HT-29 (cell line): ENCODE measurements around the gene SEC16A. TPM values are rescaled to one million over a fixed set of nuclear protein-coding genes. Genes with fewer than 3 reads are reported as not detected.
A peak's percentile ranks its signal among the peaks of the same experiment; 100 is the strongest.

Experiments
- DNase-seq: peaks from one replicate; pipeline ENCODE4 v3.0.0-alpha.2; 2015; ENCODE audit warnings: low spot score
- small RNA-seq: library from RNA; depleted of rRNA; stranded (forward); fragments of <200 nt; gene quantifications from one replicate; pipeline ENCODE3, GENCODE V24; 2014
- total RNA-seq: library from RNA; depleted of rRNA; stranded (reverse); fragments of >200 nt; shearing (Covaris generic); gene quantifications from 2 replicates; pipeline ENCODE4 v1.2.3, GENCODE V29; 2014; rRNA removed

The SEC16A gene
- total RNA-seq, 1 experiment from 2014 or later = 43.5 TPM

DNA sequence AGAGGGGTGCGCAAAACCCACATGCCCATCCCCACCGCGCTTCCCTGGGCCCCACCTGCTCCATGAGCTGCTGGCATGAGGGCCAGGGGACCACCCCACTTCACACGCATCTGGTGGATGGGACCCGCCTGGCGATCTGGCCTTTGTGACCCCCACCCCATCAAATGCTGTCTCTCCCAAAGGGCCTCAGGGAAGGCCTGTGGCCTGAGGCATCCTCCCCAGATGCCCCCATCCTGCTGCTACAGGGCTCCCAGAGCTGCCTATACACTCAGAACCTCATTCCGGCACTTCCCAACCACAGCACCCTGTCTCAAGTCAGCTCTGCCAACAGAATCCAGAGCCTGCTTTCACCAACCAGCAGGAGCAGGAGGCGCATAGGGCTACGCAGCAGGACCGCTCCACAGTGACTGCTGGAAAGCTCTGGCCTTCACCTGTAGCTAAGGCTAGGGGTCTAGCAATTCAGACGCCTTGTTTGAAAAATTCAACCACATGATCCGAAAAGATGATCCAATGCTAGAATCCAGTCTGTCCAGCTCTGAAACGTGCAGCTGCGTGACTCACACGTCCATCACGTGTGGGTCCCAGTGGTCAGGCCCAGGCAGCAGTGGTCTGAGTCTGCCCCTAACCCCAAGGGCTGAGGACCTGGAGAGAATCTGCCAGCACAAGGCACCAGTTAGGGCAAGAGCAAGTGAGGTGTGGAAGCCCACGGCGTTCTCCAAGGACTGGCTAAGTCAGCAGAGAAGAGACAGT is 81.5 kb downstream of the SEC16A start:
- no peak for DNase-seq

DNA sequence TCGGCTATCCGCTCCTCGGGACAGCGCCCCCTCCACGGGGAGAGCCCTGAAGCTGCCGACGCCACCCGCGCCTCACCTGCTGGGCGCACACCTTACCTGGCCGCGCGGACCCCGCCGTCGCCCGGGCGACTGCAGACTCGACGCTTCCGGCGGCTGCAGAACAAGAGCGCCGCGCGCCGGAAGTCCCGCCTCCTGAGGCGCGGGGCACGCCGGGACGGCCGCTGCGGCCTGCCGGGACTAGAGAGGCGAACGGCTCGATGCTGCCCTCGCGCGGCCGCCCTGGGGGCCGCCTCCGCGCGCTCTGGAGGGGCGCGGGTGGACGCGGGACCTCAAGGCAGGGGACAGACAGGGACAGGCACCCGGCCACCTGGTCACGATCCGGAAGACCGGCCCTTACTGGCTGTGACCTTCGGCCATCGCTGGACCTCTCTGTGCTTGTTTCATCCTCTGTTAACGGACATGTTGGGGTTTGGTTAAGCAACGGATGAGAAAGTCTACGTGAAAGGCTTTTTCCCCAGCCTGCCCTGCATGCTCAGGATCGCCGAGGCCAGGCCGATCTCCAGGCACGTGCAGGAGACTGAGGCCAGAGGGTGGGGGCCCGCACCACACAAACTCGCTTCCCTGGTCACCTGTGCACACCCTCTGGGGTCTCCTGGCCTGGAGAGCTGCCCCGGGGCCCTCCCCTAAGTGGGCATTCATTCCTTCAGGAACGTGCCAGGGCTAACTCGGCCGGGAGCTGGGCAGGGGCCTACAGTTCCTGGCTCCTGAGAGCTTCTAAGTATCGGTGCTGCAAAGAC is 82.6 kb downstream of the SEC16A start, which contains the start of gene SNAPC4:
Gene SNAPC4 (minus strand): TSS at position 133 of the 797 bp plus-strand sequence. CDS start 1,742 bp downstream, outside the sequence.
- DNase-seq = peak; percentile 93

DNA sequence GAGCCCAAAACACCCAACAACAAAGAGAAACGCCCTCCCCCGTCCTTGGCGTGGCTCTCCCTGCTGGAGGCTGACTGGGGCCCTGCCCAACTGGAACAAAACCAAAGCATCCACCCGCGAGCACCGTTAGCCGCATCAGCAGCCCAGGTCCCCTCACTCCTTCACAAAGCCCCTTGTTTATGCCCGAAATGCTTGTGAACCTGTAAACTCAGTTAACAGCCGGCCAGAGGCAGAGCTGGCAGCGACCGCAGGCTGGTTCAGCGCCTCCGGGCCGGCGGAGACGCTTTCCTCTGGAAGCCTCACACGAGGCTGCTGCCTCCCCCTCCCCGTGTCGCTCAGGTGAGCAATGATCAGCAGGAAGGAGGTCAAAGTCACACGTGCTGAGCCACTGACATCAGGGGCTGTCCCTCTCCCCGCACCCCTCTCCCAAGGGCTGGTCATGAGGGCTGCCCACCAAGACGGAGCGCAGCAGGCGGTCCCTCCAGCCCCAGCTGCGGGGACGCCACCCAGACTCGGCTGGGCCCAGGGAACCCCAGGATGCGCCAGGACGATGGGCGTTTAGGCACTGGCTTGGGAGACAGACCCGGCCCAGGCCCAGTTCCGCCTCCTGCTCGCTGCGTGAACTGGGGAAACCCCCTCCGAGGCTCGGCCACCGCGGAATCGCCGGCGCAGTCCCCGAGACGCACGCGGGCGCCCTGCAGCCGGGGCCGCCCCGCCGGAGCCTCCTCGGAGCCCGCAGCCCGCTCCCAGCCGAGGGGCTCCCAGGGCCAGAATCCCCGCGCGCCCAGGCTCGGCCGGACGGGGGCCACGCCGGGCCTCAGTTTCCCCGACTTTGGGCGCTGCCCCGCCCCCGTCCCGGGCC is 83.4 kb downstream of the SEC16A start:
- DNase-seq = peak; percentile 22

DNA sequence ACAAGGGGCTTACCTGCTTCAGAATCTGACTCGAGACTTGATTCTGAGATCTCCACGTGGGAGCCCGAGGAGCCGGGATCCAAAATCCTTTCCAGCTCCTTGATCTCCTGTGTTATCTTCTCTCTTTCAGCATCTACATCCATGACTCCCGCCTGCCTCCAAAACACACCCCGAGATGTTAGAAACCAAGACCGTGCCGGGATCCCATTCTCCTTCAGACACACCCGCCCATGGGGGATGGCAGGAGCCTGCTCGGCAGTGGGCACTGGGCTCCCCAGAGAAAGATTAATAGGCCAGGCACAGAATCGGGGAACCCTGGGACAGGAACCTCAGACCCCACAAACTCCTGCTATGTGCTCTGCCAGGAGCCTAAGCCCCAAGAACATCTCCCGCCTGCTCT is 84.6 kb downstream of the SEC16A start:
- no peak for DNase-seq

DNA sequence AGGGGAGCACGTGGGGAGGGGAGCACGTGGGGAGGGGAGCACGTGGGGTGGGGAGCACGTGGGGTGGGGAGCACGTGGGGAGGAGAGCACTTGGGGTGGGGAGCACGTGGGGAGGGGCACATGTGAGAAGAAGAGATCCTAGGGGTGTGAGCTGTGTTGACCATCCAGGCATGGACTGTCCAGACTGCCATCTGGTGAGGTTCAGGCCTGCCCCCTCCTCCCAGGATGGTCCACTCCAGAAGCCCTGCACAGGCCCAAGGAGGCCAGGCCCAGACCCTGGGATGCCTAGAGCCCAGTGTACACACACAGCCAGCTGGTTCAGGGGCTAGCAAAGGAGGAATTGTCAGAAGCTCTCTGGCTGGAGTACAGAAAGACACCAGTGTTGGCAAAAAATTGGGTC is 85.2 kb downstream of the SEC16A start:
- DNase-seq = no peak

DNA sequence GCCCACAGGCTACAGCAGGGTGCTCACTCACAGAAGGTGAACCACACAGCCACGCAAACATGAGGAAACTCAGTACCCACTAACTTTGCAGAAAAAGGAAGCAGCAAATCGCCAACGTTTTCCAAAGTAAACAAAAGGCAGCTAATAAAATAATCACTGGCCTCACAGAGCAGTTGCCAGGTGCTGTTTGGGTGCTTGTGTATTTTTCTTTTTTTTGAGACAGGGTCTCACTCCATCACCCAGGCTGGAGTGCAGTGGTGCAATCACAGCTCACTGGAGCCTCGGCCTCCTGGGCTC is 86.7 kb downstream of the SEC16A start:
- no peak for DNase-seq

DNA sequence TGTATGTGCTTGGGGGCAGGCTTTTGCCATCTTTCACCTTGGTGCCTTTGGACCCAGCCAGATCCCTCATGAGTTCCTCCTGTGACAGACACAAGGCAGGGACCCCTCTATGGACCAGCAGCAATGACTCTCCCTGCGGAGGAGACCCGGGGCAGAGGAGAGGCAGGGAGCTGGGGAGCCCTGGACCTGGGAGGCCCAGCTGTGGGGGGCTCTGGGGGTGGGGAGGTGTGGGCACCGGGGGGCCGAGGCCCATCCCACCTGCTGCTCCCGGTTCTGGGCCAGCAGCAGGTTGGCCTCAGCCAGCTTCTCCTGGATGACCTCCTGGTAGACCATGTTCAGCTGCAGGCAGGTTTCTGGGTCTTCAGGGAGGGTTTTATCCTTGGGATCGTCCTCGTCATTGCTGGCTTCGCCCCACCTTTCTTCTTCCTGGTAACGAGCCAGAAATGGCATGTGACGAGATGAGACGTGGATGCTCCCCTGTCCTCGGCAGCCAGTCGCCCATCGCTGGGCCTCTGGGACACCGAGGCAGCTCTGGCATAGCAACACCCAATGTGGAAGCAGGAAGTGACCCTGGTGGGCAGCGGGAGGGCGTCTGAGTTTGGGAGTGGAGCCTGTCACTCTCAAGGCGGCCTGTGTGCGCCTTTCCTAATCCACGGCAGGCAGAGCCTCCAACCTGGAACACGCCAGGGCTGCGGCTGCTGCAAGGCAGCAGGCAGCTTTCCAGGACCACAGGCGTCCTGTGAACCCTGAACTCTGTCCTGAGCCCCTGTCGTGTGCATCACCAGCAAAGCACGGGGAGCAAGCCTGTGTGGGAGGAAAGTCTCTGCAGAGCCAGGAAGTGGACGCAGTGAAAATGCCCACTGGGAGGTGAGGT is 87.3 kb downstream of the SEC16A start:
- no peak for DNase-seq

DNA sequence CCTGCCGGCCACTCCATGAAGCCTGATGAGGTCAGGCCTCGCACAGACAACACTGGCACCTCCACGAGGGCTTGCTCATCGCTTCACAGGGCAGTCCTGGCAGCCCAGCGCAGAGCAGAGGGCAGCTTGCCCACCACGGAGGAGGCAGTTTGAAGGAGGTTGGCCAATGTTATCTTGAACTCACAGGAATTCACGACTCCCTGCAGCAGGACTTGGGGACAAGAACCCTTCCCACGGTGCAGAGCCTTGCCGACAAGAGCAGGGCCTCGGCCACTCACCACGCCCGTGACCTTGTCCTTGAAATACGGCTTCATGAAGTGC is 87.9 kb downstream of the SEC16A start:
- DNase-seq = no peak

DNA sequence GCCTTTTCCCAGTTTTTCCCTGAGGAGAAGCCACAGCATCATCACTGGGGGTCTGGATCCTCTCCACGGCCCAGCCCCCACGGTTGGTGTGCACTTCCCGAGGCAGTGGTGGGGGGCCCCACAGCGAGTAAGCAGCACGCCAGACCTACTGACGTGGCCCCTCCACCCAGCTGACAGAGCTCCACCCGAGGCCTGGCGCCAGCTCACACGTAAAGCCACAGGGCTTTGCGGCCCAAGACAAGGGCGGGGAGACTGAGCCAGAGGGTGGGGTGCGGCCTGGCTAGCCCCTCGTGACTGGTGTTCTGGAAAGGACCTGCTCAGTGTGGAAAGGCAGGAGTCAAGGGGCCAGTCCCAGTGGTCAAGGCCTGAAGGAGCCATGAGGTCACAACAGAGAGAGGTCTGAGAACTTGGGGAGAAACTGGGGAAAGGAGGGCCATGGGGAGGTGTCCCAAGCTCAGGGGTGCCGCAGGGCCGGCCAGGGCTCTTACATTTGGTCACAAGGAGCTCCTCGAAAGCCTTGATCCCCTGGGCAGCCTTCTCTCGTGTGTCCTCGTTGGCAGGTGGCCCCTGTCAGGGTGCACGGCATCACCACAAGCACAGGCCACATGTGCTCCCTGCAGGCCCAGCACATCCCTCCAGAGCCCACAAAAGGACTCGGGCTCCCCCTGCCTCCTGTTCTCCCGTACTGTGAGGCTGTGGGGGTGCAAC is 88.4 kb downstream of the SEC16A start:
- DNase-seq = no peak

DNA sequence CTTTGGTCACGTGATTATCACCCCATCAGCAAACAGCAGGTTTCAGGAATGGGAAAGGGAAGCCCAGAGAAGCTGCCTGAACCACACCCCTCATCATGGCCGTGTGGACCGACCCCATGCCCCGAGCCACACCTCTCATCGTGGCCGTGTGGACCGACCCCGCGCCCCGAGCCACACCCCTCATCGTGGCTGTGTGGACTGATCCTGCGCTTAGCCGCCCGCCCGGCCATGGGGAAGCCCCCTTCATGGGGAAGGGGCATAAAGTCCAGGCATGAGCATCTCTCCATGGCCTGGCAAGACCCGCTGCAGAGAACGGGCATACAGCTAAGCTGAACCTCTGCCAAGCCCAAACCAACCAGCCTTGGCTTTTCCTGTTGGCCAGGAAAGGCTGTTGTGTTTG is 89.3 kb downstream of the SEC16A start:
- no peak for DNase-seq

DNA sequence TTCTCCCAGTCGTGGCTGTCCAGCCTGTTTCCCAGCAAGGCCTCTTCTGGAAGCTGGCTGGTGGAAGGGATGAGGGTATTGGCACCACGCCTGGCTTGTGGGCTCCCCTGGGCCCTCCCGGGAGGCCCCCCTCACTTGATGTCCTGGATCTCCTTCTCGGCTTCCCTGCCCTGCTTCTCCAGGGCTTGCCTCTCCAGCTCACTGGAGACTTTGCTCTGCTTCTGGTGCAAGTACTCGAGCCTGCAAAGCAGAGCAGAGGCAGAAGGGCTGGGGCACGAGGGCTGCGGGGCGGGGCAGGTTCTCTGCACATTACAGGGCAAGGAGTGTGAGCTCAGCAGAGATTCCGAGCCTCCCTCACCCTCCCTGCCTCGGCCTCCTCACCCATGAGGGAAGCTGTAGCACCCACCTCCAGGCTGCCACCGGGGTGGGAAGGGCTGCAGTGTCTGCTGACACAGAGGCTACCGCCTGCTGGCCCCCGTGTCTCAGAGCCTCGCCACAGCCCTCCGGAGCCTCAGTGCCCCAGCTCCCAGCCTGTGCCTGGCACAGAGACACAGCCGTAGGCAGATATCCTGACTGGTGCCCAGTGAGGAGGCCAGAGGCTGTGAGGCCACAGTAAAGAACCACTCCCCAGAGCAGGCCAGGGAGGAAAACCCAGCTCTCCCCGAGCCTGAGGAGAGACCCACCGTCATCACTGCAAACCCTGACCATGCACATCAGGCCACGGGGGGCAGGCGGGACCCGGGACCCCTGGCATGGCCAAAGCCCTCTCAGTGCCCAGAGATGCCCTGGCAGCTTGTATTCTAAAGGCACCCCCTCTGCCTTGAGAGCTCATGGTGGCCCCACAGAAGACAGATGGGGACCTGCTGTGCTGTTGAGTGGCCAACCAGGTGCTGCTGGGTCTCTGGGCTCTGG is 90.0 kb downstream of the SEC16A start:
- no peak for DNase-seq

DNA sequence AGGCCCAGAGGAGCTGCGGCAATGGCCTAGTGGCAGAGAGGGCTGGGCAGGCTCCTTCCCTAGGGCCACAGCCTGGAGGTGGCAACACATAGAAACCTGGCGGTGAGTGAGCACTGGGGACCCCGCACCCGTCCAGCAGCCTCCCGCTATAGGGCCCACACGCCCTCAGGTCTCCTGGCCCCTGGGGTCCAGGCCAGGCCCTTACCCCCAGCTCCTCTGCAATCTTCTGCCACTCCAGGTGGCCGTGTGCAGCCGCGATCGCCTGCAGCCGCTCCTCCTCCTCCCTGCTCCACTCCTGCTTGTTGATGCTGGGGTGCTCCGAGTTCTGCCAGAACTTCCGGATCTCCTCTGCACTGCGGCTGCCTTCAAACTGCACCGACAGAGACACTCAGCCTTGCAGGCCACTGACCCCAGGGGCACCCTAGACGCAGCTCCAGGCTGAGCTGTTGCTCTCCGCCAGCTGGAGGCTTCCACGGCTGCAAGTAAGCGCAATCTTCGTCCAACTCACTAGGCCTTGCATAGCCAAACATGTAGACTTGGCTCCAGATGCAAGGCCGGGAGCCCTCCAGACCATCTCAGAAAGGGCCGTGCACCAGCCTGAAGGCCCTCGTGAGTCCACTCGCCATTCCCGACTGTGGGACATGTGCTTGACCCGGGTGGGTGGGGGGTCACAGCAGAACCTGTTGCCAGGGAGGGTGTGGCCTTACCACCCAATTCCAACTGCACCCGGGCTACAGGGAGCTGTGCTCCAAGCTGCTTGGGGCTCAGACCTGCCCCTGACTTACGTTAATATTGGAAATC is 90.9 kb downstream of the SEC16A start:
- no peak for DNase-seq

Small RNAs within 50 kb of the gene (small RNA-seq; reads per million reads assigned to genes)
- not detected for gene MIR4673

Other genes starting within 250 kb of the SEC16A start
- gene QSOX2, start 237.2 kb downstream of the SEC16A start, total RNA-seq = 31.7 and 34.5 TPM in 2 replicates
- gene CCDC187, start 178.9 kb downstream of the SEC16A start, total RNA-seq = 2.5 TPM in 2 replicates
- gene GPSM1, start 155.5 kb downstream of the SEC16A start, total RNA-seq = 1.4 TPM in 2 replicates
- gene DNLZ, start 119.3 kb downstream of the SEC16A start, total RNA-seq = 78.9 and 82.3 TPM in 2 replicates
- 98.9 and 116 TPM in 2 replicates for gene CARD9, start 109.4 kb downstream of the SEC16A start, total RNA-seq
- 19.0 and 21.0 TPM in 2 replicates for gene SNAPC4, start 82.9 kb downstream of the SEC16A start, total RNA-seq
- 178 and 196 TPM in 2 replicates for gene ENTR1, start 72.4 kb downstream of the SEC16A start, total RNA-seq
- gene PMPCA, start 72.4 kb downstream of the SEC16A start, total RNA-seq = 147 and 152 TPM in 2 replicates
- gene INPP5E, start 43.2 kb downstream of the SEC16A start, total RNA-seq = 15.9 and 16.4 TPM in 2 replicates
- 39.8 and 57.7 TPM in 2 replicates for gene NOTCH1, start 63.0 kb upstream of the SEC16A start, total RNA-seq
- 3.2 and 6.4 TPM in 2 replicates for gene EGFL7, start 179.9 kb upstream of the SEC16A start, total RNA-seq
- 160 and 167 TPM in 2 replicates for gene AGPAT2, start 204.4 kb upstream of the SEC16A start, total RNA-seq
- gene DIPK1B, start 229.5 kb upstream of the SEC16A start, total RNA-seq = not detected in 2 replicates